RWPE1 (cell line): ENCODE measurements around the gene GH1.

Experiments used
- CTCF ChIA-PET: fragments of 350-600 bp; sonication (Branson Sonifier 250); formaldehyde crosslinking; extraction: SDS; loops from one replicate; lab custom pipeline; 2021; lab: Yijun Ruan, JAX
- POLR2A ChIA-PET: fragments of 400-600 bp; formaldehyde crosslinking; extraction: SDS; loops from one replicate; lab custom pipeline; 2020; ENCODE audit warnings: antibody characterized with exemption; ENCODE audit not compliant: low non-redundant PET; lab: Yijun Ruan, JAX
- DNase-seq: peaks from one replicate; pipeline ENCODE4 v3.0.0; 2012; ENCODE audit warnings: low spot score
- H3K27ac ChIP-seq: fragments of 450-650 bp; 2 replicates; pipeline ENCODE4 v1.5.1; 2017
- TF ChIP-seq, protein P1 (sequence below): fragments of 450-650 bp; conservative IDR thresholded peaks from 2 replicates; pipeline ENCODE4 v1.5.1; 2017; ENCODE audit warnings: low read depth, mild to moderate bottlenecking

The GH1 gene

GRCh38 chr17:63945784-63946439 lies 27.3 kb upstream of the GH1 start:
- POLR2A ChIA-PET = no interaction called here

GRCh38 chr17:63944736-63945499 lies 26.3 kb upstream of the GH1 start:
- CTCF ChIA-PET = no interaction called here
- H3K27ac ChIP-seq = no peak overlapping the region
- DNase-seq = no peak
- POLR2A ChIA-PET = no interaction called here
- TF ChIP-seq, protein P1, sequence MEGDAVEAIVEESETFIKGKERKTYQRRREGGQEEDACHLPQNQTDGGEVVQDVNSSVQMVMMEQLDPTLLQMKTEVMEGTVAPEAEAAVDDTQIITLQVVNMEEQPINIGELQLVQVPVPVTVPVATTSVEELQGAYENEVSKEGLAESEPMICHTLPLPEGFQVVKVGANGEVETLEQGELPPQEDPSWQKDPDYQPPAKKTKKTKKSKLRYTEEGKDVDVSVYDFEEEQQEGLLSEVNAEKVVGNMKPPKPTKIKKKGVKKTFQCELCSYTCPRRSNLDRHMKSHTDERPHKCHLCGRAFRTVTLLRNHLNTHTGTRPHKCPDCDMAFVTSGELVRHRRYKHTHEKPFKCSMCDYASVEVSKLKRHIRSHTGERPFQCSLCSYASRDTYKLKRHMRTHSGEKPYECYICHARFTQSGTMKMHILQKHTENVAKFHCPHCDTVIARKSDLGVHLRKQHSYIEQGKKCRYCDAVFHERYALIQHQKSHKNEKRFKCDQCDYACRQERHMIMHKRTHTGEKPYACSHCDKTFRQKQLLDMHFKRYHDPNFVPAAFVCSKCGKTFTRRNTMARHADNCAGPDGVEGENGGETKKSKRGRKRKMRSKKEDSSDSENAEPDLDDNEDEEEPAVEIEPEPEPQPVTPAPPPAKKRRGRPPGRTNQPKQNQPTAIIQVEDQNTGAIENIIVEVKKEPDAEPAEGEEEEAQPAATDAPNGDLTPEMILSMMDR = no peak

More at GRCh38 chr17:63945784-63946439, 27.3 kb upstream of the GH1 start:
- TF ChIP-seq, protein P1 = no peak
- DNase-seq = no peak
- CTCF ChIA-PET = interaction anchor here (0.6 to 2.1 kb wide), 18 partner anchors 9 to 456 kb away, joined by 3 to 15 read pairs (median 5); partner anchors contain the start of gene GH1
- H3K27ac ChIP-seq = no peak overlapping the region

GRCh38 chr17:63943745-63944144 lies 25.1 kb upstream of the GH1 start:
- TF ChIP-seq, protein P1 = no peak
- H3K27ac ChIP-seq = no peak overlapping the region
- CTCF ChIA-PET = no interaction called here
- POLR2A ChIA-PET = no interaction called here
- no peak for DNase-seq

GRCh38 chr17:63942309-63942985 lies 23.8 kb upstream of the GH1 start:
- TF ChIP-seq, protein P1 = no peak
- ChIA-PET POLR2A (no interaction called here), CTCF (no interaction called here)
- H3K27ac ChIP-seq = no peak overlapping the region
- DNase-seq = no peak

GRCh38 chr17:63941751-63942150 lies 23.1 kb upstream of the GH1 start:
- no peak overlapping the region for H3K27ac ChIP-seq
- TF ChIP-seq, protein P1 = no peak
- no peak for DNase-seq
- POLR2A ChIA-PET = no interaction called here
- CTCF ChIA-PET = no interaction called here

GRCh38 chr17:63941162-63941561 lies 22.5 kb upstream of the GH1 start:
- H3K27ac ChIP-seq = no peak overlapping the region
- TF ChIP-seq, protein P1 = no peak
- POLR2A ChIA-PET = no interaction called here
- CTCF ChIA-PET = interaction anchor here (0.8 kb wide), 1 partner anchor 92 kb away, joined by 4 read pairs; no protein-coding TSS in a partner anchor
- DNase-seq = no peak
